ENCODE data around the gene NDE1. TPM values are rescaled to one million over a fixed set of nuclear protein-coding genes. Genes with fewer than 3 reads are reported as not detected.
"Not testable (repeated sequence)": the region's sequence is repeated elsewhere in the genome, so short reads cannot be mapped to it uniquely, and the experiment has no call there.

The NDE1 gene, protein sequence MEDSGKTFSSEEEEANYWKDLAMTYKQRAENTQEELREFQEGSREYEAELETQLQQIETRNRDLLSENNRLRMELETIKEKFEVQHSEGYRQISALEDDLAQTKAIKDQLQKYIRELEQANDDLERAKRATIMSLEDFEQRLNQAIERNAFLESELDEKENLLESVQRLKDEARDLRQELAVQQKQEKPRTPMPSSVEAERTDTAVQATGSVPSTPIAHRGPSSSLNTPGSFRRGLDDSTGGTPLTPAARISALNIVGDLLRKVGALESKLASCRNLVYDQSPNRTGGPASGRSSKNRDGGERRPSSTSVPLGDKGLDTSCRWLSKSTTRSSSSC
- 12.5 TPM for total RNA-seq

GRCh38 chr16:15650019-15650697 lies at the start of gene NDE1:
Gene NDE1, plus strand, starts transcription at chr16:15650245. Its CDS starts 14,534 bp downstream, at chr16:15664779.
- Histone ChIP-seq H3K36me3 (ENCODE audit: control insufficient read depth in 3 of 3, insufficient read depth in 3 of 3, low read length in 3 of 3) (peaks cover 2 to 3% (median 2%) of the 10 kb centered on the region in 3 donors), H3K9me3 (ENCODE audit: control insufficient read depth in 3 of 3, low read length in 3 of 3) (no peaks in the 10 kb centered on the region), H3K27ac (ENCODE audit: low read depth, low read length) (peak within 1 kb of the TSS; percentile 83), H3K9ac (ENCODE audit: low read depth in 1 of 3, low read length in 3 of 3) (peak within 1 kb of the TSS; percentile 87 to 92 (median 92)), H3K27me3 (ENCODE audit: control insufficient read depth in 3 of 3, insufficient read depth in 3 of 3, low read length in 3 of 3) (no peaks in the 10 kb centered on the region), H3K4me3 (ENCODE audit: low read length in 3 of 3) (peak within 1 kb of the TSS; percentile 88 to 94 (median 93)), H3K4me1 (ENCODE audit: control insufficient read depth in 3 of 3, insufficient read depth in 3 of 3, low read length in 3 of 3) (peaks cover 10 to 14% (median 11%) of the 10 kb centered on the region in 3 donors)

DNA sequence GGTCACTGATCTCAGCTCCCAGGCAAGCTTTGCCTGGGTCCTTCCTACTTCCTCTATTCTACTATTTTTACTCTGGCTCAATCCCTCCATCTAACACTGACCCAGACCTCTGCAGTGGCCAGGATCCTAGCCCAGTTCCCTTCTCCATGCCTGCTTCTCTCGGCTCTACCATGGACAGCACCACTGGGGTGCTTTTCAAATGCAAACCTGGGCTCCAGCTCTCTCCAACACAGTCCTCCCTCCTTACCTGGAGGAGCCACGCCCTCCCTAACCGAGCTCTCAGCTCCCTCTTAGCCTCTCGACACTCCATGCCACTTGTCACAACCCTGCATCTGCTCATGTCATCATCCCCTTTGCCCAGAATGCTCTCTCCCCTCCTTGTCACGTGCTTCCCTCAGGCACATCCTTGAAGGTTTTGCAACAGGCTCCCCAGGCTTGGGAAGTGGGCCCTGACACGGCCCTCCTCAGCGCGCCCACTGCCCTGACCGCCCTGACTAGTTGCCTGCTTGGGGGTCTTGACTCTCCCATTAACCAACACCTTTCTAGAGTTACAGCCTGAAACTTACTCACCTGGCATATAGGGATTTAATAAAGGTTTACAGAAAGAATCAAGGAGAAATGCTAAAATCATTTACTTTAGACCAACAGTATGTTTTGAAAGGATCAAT lies 48.7 kb upstream of the NDE1 start:
- Histone ChIP-seq H3K9ac (ENCODE audit: low read depth in 1 of 3, low read length in 3 of 3) (no peak overlapping the region), H3K9me3 (ENCODE audit: control insufficient read depth in 3 of 3, low read length in 3 of 3) (no peaks in the 10 kb centered on the region), H3K27ac (ENCODE audit: low read depth, low read length) (no peak overlapping the region), H3K4me3 (ENCODE audit: low read length in 3 of 3) (no peak overlapping the region), H3K4me1 (ENCODE audit: control insufficient read depth in 3 of 3, insufficient read depth in 3 of 3, low read length in 3 of 3) (peaks cover 0 to 5% (median 0%) of the 10 kb centered on the region in 3 donors), H3K36me3 (ENCODE audit: control insufficient read depth in 3 of 3, insufficient read depth in 3 of 3, low read length in 3 of 3) (peaks cover 68 to 92% (median 77%) of the 10 kb centered on the region in 3 donors), H3K27me3 (ENCODE audit: control insufficient read depth in 3 of 3, insufficient read depth in 3 of 3, low read length in 3 of 3) (no peaks in the 10 kb centered on the region)

- H3K9ac ChIP-seq (ENCODE audit: low read depth in 1 of 3, low read length in 3 of 3): no peak overlapping the region
- H3K4me1 ChIP-seq (ENCODE audit: control insufficient read depth in 3 of 3, insufficient read depth in 3 of 3, low read length in 3 of 3): peaks cover 5 to 8% (median 5%) of the 10 kb centered on the region in 3 donors
- H3K9me3 ChIP-seq (ENCODE audit: control insufficient read depth in 3 of 3, low read length in 3 of 3): no peaks in the 10 kb centered on the region
- peaks cover 70 to 88% (median 74%) of the 10 kb centered on the region in 3 donors for H3K36me3 ChIP-seq (ENCODE audit: control insufficient read depth in 3 of 3, insufficient read depth in 3 of 3, low read length in 3 of 3)
- H3K27ac ChIP-seq (ENCODE audit: low read depth, low read length): no peak overlapping the region
- H3K4me3 ChIP-seq (ENCODE audit: low read length in 3 of 3): no peak overlapping the region
- no peaks in the 10 kb centered on the region for H3K27me3 ChIP-seq (ENCODE audit: control insufficient read depth in 3 of 3, insufficient read depth in 3 of 3, low read length in 3 of 3)
These were observed 47.6 kb upstream of the NDE1 start for GRCh38 chr16:15602285-15603044.

GRCh38 chr16:15604460-15605440 lies 45.3 kb upstream of the NDE1 start:
- Histone ChIP-seq H3K4me3 (ENCODE audit: low read length in 3 of 3) (no peak overlapping the region), H3K27ac (ENCODE audit: low read depth, low read length) (no peak overlapping the region), H3K36me3 (ENCODE audit: control insufficient read depth in 3 of 3, insufficient read depth in 3 of 3, low read length in 3 of 3) (peaks cover 54 to 70% (median 67%) of the 10 kb centered on the region in 3 donors), H3K27me3 (ENCODE audit: control insufficient read depth in 3 of 3, insufficient read depth in 3 of 3, low read length in 3 of 3) (no peaks in the 10 kb centered on the region), H3K4me1 (ENCODE audit: control insufficient read depth in 3 of 3, insufficient read depth in 3 of 3, low read length in 3 of 3) (peaks cover 14 to 16% (median 14%) of the 10 kb centered on the region in 3 donors), H3K9ac (ENCODE audit: low read depth in 1 of 3, low read length in 3 of 3) (no peak overlapping the region), H3K9me3 (ENCODE audit: control insufficient read depth in 3 of 3, low read length in 3 of 3) (no peaks in the 10 kb centered on the region)

- H3K4me1 ChIP-seq (ENCODE audit: control insufficient read depth in 3 of 3, insufficient read depth in 3 of 3, low read length in 3 of 3): peaks cover 14 to 17% (median 16%) of the 10 kb centered on the region in 3 donors
- no peaks in the 10 kb centered on the region for H3K9me3 ChIP-seq (ENCODE audit: control insufficient read depth in 3 of 3, low read length in 3 of 3)
- H3K27ac ChIP-seq (ENCODE audit: low read depth, low read length): no peak overlapping the region
- H3K27me3 ChIP-seq (ENCODE audit: control insufficient read depth in 3 of 3, insufficient read depth in 3 of 3, low read length in 3 of 3): no peaks in the 10 kb centered on the region
- no peak overlapping the region for H3K9ac ChIP-seq (ENCODE audit: low read depth in 1 of 3, low read length in 3 of 3)
- peaks cover 49 to 63% (median 62%) of the 10 kb centered on the region in 3 donors for H3K36me3 ChIP-seq (ENCODE audit: control insufficient read depth in 3 of 3, insufficient read depth in 3 of 3, low read length in 3 of 3)
- H3K4me3 ChIP-seq (ENCODE audit: low read length in 3 of 3): no peak overlapping the region
These were observed 44.1 kb upstream of the NDE1 start for GRCh38 chr16:15605839-15606517.

DNA sequence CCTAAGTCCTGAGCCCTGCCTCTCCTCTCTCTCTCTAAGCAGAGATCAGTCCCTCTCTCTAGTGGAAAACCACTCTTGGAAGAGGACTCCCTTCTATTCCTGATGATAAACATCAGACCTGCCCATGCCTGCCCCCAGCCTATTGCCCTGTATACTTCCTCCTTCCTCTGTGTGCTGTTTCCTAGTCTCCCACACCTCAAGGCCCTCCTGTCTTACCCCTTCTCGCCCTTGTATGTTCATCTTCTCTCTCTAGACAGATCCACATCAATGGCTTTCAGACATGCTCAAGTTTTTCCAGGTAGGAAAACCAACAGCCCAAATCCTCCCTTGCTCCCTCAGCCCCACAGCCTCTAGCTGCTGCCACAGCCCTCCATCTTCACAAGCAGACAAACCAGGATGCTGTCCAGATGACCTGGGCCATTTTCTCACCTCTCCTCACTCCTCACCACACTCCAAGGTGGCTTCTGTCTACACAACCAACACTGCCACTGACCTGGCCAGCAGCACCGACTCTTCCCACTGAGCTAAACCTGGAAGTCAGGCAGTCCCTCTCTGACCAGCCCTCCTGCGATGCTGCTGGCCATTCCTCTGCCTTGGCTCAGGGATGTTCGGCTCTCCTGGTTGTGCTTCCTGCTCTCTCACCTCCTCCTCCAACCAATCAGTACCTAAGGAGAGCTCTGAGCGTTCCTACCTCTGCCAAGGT lies 43.4 kb upstream of the NDE1 start:
- no peak overlapping the region for H3K27ac ChIP-seq (ENCODE audit: low read depth, low read length)

GRCh38 chr16:15607221-15607699 lies 42.8 kb upstream of the NDE1 start:
- H3K27ac ChIP-seq (ENCODE audit: low read depth, low read length): peak overlapping the region; percentile 73
- H3K9ac ChIP-seq (ENCODE audit: low read depth in 1 of 3, low read length in 3 of 3): peak overlapping the region in 2 of 3 donors; percentile 36 to 73
- H3K36me3 ChIP-seq (ENCODE audit: control insufficient read depth in 3 of 3, insufficient read depth in 3 of 3, low read length in 3 of 3): peaks cover 39 to 59% (median 58%) of the 10 kb centered on the region in 3 donors
- not testable (repeated sequence) for H3K27me3 ChIP-seq (ENCODE audit: control insufficient read depth in 3 of 3, insufficient read depth in 3 of 3, low read length in 3 of 3); H3K9me3 ChIP-seq (ENCODE audit: control insufficient read depth in 3 of 3, low read length in 3 of 3)
- peaks cover 16 to 18% (median 18%) of the 10 kb centered on the region in 3 donors for H3K4me1 ChIP-seq (ENCODE audit: control insufficient read depth in 3 of 3, insufficient read depth in 3 of 3, low read length in 3 of 3)
- H3K4me3 ChIP-seq (ENCODE audit: low read length in 3 of 3): peak overlapping the region in 2 of 3 donors; percentile 12 to 37

More for the DNA sequence above, 43.4 kb upstream of the NDE1 start:
- H3K4me1 ChIP-seq (ENCODE audit: control insufficient read depth in 3 of 3, insufficient read depth in 3 of 3, low read length in 3 of 3): peaks cover 14 to 17% (median 16%) of the 10 kb centered on the region in 3 donors
- H3K9ac ChIP-seq (ENCODE audit: low read depth in 1 of 3, low read length in 3 of 3): no peak overlapping the region
- no peaks in the 10 kb centered on the region for H3K9me3 ChIP-seq (ENCODE audit: control insufficient read depth in 3 of 3, low read length in 3 of 3)
- H3K36me3 ChIP-seq (ENCODE audit: control insufficient read depth in 3 of 3, insufficient read depth in 3 of 3, low read length in 3 of 3): peaks cover 43 to 59% (median 58%) of the 10 kb centered on the region in 3 donors
- no peaks in the 10 kb centered on the region for H3K27me3 ChIP-seq (ENCODE audit: control insufficient read depth in 3 of 3, insufficient read depth in 3 of 3, low read length in 3 of 3)
- no peak overlapping the region for H3K4me3 ChIP-seq (ENCODE audit: low read length in 3 of 3)

Data from skeletal muscle tissue (tissue), 4 donors.